AG09319 (cell line): ENCODE measurements around the gene TFEB.

ENCODE experiments used
- DNase-seq: peaks from one replicate; pipeline ENCODE4 v3.0.0-alpha.2; 2010; ENCODE audit warnings: low read depth; ENCODE audit errors: extremely low read depth
- CTCF ChIP-seq: IDR thresholded peaks from 2 replicates; pipeline ENCODE4 v1.5.1; 2011; ENCODE audit warnings: low read depth, mild to moderate bottlenecking, inconsistent platforms, low read length, moderate library complexity

The TFEB gene

DNA sequence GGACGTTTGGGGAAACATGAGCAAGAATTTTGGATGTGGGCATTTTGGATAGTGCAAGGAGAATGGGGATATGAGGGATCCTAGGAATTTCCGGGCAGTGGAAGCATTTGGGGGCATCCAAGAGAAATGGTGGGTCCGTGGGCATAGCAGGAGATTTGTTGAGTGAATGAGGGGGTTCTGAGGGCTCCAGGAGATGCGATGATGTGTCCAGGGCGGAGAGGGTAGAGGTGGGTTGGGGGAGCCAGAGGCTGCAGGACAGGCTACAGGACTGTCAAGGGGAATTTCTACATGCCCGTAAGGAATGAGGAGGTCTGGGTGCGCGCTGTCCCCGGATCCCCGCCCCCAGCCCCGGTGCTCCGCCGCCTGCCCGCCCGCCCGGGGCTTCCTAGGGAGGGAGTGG is 43.9 kb upstream of the TFEB start:
- DNase-seq = no peak
- TF ChIP-seq CTCF = no peak

DNA sequence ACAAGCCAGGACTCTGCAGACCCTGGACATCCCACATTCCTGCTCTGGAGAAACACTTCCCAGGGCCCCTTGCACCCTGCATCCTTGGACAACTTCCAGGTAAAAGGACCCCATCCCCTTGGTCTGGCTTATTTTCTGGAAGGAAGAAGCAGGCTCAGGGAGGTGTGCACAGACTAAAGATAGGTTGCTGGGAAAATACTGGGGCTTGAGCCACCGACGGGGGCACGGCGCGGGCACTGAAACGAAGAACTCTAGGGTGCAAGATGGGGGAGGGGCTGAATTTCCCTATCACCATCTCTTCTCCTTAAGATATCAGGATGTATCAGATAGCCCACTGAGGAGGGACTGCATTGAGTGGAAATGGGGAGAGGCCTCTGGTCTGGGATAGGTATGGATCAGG is 43.5 kb upstream of the TFEB start:
- TF ChIP-seq CTCF = no peak
- no peak for DNase-seq

DNA sequence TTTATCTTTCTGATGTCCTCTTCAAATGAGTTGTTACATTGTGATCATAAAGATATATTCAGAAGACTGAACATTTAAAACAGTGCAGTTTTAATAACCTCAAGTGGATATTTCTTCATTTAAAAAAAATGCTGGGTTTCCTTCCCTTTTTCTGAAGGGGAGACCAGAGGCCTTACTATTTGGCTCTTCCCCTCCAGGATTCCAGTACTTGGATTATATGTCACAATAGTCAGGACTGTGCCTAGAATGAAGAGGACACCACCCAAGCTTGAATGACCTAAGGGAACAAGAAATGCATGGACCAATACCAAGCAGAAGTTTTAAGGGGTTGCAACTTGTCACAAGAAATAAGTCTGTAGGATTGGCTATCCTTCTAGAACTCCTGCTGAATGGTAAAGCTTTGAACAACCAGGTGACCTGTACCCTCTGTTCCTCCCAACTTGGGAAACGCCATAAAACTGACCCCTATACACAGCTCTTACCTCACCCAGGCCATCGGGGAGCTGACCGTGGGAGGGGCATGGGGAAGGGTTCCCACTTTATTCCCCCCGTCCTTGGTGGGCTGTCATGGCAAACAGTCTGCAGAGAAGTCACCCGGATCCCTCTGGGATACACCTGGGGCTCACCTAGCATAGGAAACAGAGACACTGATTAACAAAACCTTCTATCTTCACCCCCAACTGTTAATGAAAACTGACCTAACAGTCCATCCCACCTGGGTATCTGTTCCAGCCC is 42.3 kb upstream of the TFEB start:
- TF ChIP-seq CTCF = no peak
- no peak for DNase-seq

- DNase-seq = no peak
Measured at GRCh38 chr6:41775293-41775882, 40.0 kb upstream of the TFEB start.

GRCh38 chr6:41774841-41775240 is 39.4 kb upstream of the TFEB start:
- TF ChIP-seq CTCF = no peak
- DNase-seq = no peak

More at GRCh38 chr6:41775293-41775882, 40.0 kb upstream of the TFEB start:
- TF ChIP-seq CTCF = no peak

- TF ChIP-seq CTCF = no peak
- no peak for DNase-seq
Measured at GRCh38 chr6:41771058-41771983, 35.9 kb upstream of the TFEB start.
